GM12801 (cell line): ENCODE measurements around the gene GPR157.

ENCODE experiments used
- CTCF ChIP-seq: IDR thresholded peaks from one replicate; pipeline ENCODE4 v1.5.1; 2011; ENCODE audit warnings: control low read depth; ENCODE audit not compliant: insufficient read length; ENCODE audit errors: extremely low read depth

The GPR157 gene, protein sequence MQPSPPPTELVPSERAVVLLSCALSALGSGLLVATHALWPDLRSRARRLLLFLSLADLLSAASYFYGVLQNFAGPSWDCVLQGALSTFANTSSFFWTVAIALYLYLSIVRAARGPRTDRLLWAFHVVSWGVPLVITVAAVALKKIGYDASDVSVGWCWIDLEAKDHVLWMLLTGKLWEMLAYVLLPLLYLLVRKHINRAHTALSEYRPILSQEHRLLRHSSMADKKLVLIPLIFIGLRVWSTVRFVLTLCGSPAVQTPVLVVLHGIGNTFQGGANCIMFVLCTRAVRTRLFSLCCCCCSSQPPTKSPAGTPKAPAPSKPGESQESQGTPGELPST

DNA sequence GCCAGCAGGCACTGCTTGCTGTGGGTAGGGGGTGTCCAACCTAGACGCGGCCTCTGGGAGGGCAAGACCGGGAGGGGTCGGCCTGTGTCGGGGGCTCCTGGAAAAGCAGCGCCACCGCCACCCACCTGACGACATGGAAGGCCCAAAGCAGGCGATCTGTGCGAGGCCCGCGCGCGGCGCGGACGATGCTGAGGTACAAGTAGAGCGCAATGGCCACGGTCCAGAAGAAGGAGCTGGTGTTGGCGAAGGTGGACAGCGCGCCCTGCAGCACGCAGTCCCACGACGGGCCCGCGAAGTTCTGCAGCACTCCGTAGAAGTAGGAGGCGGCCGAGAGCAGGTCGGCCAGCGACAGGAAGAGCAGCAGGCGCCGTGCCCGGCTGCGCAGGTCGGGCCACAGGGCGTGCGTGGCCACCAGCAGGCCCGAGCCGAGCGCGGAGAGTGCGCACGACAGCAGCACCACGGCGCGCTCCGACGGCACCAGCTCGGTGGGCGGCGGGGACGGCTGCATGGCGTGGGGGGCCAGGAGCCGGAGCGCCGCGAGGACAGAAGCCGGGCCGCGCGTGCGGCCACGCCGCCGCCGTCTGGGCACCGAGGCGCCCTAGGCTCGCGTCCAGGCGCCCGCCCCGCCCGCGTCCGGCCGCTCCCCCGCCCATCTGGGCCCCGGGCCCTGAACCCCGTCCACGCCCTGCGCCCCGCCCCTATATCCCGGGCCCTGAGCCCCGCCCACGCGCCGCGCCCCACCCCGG is at the start of gene GPR157:
GPR157 (minus strand) TSS at position 583 of the 746 bp plus-strand sequence; CDS start at position 508, 75 bp downstream.
- no peak for TF ChIP-seq CTCF

- TF ChIP-seq CTCF: no peak
These were observed 45.9 kb upstream of the GPR157 start for GRCh38 chr1:9174762-9175161.

GRCh38 chr1:9174243-9174642 is 45.3 kb upstream of the GPR157 start:
- TF ChIP-seq CTCF: no peak

GRCh38 chr1:9169601-9170137 is 40.8 kb upstream of the GPR157 start:
- no peak for TF ChIP-seq CTCF

GRCh38 chr1:9167638-9168037 is 38.7 kb upstream of the GPR157 start:
- no peak for TF ChIP-seq CTCF

GRCh38 chr1:9166289-9167235 is 37.7 kb upstream of the GPR157 start:
- no peak for TF ChIP-seq CTCF
